RCC 7860 (cell line): ENCODE results near the gene PRKG1.

Experiments used
- DNase-seq: peaks from one replicate; pipeline ENCODE4 v3.0.0-alpha.2; 2015; ENCODE audit warnings: low spot score
- FAIRE-seq: peaks from 2 replicates; lab custom pipeline; 2012; peaks lifted over from hg19 to GRCh38; lab: Jason Lieb, UNC

PRKG1 gene

DNA sequence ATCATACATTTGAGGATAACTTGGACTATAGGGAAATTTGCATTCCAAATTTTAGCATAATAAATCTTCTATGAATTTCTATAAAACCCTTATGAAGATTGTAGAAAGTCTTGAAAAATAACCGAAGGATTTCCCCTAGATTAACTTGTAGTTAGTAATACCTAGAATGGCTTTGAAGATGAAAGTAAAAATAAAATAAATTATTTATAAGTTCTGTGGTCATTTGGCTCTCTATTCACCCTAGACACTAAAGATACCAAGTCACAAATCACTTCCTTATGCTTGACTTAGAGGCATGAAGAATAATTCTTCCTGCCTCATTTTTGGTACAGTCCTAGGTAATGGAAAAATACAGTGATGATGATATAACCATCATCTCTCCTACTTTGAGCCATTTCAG is 545.8 kb downstream of the PRKG1 start:
- FAIRE-seq, result no peak
- no peak for DNase-seq

DNA sequence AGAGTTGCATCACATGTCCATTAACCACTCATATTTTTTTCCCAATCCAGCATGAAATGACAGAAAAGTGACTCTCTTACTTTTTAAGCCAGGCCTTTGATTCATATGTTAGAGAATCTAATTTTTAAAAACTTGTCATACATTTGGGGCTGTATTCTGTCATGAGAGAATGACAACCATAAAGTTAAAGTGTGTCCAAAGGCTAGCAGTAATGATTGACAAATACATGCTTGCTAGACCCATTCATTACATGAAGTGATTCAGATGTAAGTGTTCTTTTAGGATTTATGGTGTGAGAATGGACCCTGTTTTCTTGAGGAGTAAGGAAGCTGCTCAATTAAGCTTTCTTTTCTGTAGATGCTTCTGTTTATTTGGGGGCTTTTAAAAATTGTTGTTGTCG is 549.7 kb downstream of the PRKG1 start:
- DNase-seq (no peak), FAIRE-seq (no peak)

DNA sequence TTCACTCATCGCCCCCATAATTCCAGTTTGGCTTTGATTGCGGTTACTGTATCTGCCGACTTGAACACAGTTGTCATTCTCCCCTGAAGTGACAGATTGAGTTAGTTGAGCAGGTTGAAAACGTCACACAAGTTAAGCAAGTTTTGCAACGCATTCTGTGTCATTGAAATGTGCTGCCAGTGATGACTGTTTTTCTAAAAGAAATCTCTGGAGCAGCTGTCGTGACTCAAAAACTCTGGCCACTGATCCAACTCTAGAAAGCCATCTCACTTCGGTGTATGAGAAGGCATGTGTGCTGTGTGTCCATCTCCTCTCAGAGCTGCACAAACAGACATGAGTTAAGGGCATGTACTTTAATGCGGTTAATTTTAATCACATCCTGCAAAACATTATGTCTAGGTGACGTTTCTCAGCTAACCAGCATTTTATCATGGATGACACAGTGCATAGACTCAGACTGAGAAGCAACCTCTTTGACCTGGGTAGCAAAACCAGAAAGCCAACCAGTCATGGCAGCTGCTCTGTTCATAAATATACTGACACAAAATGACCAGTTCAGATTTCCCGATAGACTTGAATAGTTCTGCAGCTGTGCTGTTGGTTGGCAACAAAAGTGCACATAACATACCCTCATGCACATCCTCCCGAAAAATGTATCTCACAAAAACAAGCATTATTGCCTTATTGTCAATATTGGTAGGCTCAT is 555.8 kb downstream of the PRKG1 start:
- FAIRE-seq (no peak), DNase-seq (no peak)

DNA sequence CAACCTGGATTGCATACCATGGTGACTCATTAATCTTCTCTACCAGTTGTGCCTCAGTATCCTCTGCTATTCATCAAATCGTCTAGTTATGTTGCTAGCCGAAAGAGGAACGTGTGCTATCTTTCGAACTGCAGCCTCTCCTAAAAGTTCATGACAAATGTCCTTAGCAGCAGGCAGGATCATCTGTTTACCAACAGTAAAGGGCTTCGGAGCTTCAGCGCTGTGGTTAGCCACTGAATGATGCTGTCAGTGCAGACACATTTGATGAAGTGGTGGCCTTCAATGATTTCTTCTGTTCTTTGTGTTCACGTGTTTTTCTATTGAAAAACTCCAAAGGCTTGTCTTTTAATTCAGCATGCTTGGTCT is 556.3 kb downstream of the PRKG1 start:
- FAIRE-seq, result no peak
- no peak for DNase-seq

DNA sequence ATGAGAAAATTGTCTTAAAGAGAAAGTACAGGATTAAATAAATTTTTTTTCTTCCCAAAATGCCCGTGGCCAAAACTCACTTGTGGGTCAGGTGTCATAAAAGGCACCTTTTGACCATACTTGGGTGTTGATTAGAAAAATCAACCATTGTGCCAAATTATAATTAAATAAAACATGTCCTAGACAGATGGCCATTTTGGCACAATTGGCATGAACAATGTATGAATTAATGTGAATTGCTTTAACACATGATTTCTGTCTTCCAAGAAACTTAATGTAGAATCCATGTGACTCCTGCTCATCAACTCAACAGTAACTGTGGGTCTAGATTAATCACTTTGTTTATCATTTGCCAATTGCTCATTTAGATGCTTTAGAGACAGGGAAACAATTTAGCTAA is 561.1 kb downstream of the PRKG1 start:
- DNase-seq (no peak), FAIRE-seq (no peak)

DNA sequence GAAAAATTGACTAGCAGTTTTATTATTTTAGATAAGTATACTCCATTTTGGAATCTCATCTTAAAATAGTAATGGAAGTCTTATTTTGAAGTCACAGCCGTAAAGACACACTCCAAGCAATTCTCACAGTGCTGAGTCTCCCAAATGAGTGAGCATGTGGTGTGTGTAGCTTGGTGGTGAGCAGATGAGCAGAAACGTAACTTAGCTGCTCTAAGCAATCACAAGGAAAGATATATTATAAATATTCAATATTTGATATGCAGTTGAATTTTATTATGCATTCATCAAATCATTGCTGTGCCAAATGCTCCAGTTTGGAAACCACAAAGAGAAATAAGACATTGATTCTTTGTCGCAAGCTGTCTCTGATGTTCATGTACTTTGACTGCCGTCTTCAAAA is 563.9 kb downstream of the PRKG1 start:
- FAIRE-seq, result no peak
- DNase-seq, result no peak

DNA sequence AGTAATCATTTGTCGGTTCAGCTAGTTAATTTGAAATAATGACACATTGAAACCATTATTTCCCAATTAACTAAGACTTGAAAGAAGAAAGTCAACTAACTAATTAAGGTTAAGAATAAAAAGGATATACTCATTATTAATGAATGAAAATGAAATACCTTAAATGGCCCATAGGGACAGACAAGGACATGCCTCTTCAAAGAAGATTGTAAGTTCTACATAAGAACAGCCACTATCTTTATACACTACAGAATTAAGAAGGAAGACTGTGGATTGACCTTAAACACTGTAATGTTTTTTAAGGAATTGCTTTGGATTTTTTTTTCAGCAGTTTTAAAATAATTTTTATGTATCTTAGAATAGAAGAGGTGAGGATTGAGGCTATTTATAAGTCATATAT is 564.5 kb downstream of the PRKG1 start:
- DNase-seq (no peak), FAIRE-seq (no peak)

DNA sequence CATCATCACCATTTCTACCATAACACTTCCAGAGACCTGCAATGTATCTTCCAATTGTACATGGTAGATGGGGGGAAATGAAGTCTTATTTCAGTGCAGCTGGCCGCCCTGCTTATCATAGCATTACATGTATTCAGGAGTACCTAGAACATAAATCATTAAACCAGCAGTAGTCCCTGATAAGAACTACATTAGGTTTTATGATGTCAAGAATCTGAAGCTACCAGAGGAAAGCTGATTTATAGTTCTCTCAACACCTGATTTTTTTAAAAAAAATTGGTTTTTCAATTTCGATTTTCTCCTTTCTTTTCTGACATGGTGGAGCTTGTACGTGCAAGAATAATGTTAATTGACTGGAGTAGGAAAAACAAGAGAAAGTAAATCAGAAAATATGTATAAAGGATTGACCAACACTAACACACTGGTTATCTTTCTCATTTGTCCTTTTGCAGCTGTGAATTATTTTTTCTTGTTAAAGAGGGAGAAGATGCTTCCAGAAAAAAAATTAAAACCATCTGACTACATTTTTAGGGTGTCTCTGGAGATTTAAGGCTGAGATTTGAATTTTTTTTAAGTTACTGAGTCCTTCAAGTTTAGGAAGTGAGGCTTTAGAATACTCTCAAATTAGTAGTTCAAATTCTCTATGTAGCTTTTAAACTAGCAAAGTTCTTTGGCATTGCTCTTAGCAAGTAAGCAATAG is 566.0 kb downstream of the PRKG1 start:
- FAIRE-seq, result no peak
- no peak for DNase-seq

DNA sequence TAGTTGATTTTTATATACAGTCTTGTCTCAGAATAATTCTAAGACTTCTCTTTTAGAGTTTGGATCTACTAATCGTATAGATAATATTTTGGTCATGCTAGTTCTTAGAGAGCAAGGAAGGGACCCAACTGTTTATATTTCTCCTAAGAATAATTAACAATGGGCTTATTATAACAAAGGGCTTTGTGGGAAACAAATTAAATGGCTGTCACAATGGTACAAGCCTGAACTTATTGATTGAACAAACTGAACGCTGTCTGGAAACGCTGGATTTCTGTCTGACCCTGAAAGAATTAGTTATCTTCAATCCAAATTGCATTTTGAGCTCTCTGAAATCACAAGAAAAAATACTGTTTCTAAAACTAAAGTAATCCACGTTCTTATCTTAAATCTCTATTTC is 568.3 kb downstream of the PRKG1 start:
- DNase-seq, result no peak
- FAIRE-seq, result no peak

DNA sequence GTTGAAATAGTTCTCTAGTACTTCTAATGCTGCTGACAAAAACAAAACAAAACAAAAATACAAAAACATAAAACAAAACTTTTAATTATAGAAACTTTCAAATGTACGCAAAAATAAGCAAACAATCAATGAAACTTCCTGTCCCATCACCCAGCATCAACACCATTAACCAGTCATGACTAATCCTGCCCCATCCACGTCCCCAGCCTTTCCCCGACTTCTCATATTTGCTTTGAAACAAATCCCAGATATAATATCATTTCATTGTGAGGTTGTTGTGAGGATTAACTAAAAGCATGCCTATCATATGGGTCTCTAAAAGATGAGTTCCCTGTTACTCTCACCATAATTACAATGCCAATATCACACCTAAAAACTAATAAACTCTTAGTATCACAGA is 569.4 kb downstream of the PRKG1 start:
- DNase-seq (no peak), FAIRE-seq (no peak)

DNA sequence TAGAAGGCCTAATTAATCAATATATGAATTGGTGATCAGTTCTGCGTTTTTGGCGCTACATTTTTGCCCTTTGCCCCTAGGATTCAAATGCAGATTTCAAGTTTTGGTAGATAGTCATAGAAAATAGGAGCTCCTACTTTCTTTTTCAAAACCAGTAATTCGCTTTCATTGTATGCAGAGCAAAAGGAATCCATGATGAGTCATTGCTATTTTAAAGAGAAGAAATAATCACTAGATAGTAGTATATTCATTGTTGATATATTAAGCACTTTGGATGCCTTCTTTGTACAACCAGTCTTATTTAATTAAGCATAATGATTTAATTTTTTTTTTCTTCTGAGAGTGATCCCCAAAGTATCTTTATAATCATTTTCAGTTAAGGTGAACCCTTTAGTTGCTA is 574.8 kb downstream of the PRKG1 start:
- FAIRE-seq (no peak), DNase-seq (no peak)

DNA sequence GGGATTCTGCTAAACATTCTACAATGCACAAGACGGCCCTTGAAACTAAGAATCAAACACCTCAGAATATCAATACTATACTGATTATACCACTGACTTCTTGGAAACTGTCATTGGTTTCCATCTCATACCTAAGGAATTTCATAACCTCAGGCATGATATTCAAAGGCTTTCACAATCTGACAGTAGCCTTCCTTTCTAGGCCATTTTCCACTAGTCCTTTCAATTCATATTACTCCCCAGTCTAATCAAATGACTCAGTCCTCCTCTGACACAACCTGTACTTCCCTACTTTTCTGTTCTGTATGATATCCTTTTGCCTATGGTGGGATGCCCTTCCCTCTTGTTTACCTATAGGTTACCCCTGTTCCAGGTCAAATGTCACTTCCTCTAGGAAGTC is 576.8 kb downstream of the PRKG1 start:
- FAIRE-seq (no peak), DNase-seq (no peak)

DNA sequence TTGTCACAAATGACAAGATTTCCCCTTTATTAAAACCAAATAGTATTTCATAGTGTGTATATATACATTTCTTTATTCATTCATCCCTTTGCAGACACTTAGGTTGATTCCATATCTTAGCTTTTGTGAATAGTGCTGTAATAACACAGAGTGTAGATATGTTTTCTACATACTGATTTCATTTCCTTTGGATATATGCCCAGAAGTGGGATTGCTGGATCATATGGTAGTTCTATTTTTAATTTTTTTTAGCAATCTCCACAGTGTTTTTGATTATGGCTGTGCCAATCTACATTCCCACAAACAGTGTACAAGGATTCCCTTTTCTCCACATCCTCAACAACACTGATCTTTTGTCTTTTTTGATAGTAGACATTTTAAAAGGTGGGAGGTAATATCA is 578.7 kb downstream of the PRKG1 start:
- FAIRE-seq (no peak), DNase-seq (no peak)

DNA sequence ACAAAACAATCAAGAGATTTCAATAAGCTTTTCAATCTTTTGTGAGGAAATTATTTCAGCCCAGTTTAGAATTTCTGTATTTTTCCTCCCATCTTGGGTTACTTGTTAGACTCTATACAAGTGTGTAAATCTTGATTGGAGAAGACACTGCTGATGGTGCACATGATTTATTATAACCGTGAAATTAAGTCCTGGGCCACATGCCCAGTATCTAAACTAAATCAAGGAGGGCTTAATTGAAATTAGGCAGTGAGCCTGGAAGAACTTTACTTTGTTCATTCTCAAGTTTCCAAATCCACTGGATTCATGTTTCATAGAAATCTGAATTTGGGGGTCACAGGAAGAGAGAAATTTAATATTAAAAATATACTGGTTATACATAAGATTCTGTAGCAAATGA is 580.6 kb downstream of the PRKG1 start:
- FAIRE-seq, result no peak
- no peak for DNase-seq

DNA sequence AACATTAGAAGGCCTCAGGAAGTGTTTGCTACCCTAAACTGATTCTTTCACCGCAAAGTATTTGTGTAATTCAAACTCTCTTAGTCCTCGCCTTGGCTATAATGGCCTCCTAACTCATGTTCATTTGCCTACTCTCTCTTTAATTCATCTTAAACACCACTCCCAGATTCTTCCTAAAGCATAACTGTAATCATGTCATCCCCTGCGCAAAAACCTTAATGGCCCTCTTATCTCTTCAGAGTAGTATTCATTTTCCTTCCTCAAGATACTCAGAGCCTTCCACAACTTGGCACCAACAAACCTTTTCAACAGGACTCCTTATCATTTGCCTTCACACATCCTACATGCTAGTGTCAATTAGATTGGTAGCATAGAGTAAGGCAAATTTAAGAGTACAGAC is 582.2 kb downstream of the PRKG1 start:
- DNase-seq (no peak), FAIRE-seq (no peak)

DNA sequence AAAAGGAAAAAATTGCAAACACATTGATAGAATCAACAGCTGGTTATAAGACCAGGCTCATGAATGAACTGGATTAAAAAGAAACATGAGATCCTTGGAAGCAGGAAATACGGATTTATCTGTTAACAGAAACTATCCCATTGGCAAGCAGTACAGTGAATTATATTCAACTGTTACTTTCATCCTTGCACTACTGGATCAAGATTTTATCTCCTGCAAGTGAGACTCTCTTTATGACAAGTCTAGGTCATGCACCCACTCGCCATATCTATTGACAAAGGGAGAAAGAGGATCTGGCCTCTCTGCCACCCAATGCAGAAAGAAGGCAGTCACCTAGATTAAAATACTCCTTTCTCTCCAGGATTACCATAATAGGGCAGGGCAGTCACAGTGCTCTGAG is 583.7 kb downstream of the PRKG1 start:
- FAIRE-seq, result no peak

DNA sequence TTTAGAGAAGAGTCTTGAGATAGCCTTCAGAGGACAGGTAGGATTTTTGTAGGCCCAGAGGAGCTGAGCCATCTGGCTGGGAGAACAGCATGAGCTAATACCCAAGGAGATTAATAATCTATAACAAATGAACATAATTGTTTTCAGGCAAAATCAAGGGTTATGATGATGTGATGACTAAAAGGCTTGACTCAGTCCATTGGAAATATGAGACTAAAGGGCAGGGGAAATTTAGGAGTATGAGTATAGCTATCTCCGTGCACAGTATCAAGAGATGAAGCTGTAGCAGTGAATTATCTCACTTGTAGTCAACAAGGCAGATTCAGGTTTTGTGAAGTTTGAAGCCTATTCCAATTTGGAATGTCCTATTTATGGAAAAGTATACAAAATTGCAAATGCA is 585.1 kb downstream of the PRKG1 start:
- DNase-seq, result no peak
- no peak for FAIRE-seq

More for the DNA sequence above, 583.7 kb downstream of the PRKG1 start:
- no peak for DNase-seq

DNA sequence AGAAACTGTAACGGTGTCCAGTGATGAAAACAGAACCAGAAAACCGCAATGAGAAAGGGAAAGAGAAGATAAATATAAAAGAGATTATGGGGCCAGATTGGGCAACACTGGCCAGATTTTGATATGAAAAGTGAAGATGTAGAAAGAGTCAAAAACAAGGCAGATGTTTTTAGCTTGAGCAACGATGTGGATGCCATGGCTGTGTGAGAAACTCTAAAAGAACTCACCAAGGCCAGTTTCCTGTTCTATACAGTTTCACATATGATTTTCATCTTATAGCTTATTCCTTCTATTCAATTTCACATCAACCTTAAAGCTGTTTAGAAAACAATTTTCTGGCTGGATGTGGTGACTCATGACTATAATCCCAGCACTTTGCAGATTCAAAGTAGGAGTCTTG is 588.8 kb downstream of the PRKG1 start:
- DNase-seq (no peak), FAIRE-seq (no peak)

DNA sequence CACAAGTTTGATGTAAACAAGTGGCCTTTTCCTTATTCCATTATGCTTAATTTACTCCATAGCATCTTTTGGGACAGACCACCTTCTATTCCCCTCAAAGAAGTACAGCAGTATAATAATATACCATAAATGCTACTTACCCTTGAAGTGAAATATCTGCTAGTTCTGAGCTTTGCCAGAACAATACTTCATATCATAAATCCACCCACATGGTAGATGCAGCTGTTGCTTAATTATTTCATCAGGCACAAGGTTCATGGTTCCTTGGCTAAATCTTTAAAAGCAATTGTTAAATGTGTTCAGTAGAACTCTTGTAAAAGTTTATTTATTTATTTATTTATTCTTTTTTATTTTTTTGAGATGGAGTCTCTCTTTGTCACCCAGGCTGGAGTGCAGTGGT is 592.2 kb downstream of the PRKG1 start:
- FAIRE-seq (no peak), DNase-seq (no peak)

DNA sequence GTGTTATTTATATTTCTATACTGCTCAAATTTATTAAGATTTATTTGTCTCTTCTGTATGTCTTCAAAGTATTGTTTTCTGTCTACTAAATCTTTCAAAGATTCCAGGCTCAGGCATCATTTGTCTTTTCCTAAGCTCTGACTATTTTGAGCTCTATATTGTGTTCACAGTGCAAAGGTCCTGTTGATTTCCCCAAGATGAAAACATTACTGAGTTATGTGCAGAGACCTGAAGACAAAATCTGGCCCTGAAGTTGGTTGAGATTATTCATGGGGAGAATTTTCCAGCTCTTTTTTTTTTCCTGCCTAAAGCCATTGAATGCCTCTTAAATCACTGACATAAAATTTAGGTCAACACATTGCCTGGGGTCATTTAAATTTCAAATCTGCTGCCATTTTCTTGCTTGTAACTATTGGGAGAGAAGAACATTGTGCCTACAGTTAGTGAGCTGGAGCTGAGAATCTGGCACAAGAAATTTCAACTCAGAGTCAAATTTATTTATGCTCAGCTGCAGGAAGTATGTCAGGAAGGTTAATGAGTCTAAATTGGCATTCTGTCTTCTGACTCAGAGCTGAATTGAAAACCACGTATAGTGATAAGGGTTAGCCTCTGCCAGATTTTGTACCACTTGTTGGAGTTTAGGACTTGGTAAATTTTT is 593.5 kb downstream of the PRKG1 start:
- no peak for FAIRE-seq
- no peak for DNase-seq

DNA sequence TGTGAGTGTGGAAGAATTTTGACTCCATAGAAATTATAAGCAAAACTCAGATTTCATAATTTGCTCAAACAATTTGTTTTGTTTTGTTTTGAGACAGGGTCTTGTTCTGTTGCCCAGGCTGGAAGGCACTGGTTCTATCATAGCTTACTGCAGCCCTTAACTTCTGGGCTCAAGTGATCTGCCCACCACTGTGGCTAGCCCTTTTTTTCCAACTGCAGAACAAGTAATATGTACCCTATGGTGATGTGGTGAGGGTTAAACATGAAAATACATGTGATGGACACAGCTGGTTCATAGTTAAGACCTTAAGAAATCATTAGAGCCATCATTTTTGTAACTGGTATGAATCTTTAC is 594.0 kb downstream of the PRKG1 start:
- no peak for DNase-seq
- no peak for FAIRE-seq

DNA sequence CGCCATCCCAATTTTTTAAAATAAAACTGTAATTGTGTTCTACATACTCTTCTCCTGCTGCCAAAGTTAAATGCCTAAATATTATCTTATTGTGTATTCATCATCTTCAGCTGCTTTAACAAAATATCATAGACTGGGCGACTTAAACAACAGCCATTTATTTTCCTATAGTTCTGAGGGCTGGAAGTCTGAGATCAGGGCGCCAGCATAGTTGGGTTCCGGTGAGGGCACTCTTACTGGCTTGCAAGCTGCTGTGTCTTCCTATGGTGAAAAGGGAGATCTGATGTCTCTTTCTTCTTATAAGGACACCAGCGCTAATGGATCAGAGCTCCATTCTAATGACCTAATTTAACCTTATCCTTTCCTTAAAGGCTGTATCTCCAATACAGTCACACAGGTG is 594.8 kb downstream of the PRKG1 start:
- DNase-seq (no peak), FAIRE-seq (no peak)
